Stimulated activated naive CD8-positive, alpha-beta T cell treated with anti-CD3 and anti-CD28 coated beads, Interleukin-15, Interleukin-2, amounts not matched to agents 100 U/mL and 50 U/mL, for 24 hours (primary cell): ENCODE results near the gene FAM25A.
"Not testable (repeated sequence)": the region's sequence is repeated elsewhere in the genome, so short reads cannot be mapped to it uniquely, and the experiment has no call there.

Experiments
- ATAC-seq: fragments of 150-1000 bp; cut with Tn5 transposase; one replicate; pipeline ENCODE4 v1.10.0; 2021
- DNase-seq: peaks from one replicate; pipeline ENCODE4 v3.0.0; 2021

The FAM25A gene

DNA sequence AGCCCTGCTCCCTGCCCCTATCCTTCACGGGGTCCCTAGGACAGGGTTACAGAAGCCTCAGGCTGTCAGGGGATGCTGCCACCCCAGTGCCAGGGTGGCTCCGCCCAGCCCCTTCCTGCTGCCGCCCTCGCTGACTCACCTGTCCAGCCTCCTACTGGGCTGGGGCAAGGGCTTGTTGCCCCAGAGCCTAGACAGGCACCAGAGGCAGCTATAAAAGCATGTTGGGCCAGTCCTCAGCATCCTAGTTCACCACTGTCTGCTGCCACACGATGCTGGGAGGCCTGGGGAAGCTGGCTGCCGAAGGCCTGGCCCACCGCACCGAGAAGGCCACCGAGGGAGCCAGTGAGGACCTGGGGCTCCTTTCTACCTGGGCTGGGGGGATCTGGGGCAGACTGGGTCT, at the start of gene FAM25A:
Gene FAM25A (plus strand): TSS at position 239 of the 400 bp plus-strand sequence. CDS start 31 bp downstream, at position 270.
- not testable (repeated sequence) for DNase-seq, ATAC-seq

DNA sequence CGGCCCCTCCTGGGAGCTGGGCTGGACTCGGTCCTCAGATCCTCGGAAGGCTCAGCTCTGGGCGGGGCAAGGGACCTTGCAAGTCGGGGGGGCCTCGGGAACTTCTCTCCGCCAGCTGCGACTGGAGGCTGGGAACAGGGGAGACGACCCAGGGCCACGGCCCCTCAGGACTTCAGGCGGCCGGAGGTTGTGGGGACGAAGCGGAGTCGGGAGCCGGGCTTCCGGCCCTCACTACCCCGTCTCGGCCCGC, 49.2 kb upstream of the FAM25A start:
- no peak for DNase-seq
- ATAC-seq = no peak

DNA sequence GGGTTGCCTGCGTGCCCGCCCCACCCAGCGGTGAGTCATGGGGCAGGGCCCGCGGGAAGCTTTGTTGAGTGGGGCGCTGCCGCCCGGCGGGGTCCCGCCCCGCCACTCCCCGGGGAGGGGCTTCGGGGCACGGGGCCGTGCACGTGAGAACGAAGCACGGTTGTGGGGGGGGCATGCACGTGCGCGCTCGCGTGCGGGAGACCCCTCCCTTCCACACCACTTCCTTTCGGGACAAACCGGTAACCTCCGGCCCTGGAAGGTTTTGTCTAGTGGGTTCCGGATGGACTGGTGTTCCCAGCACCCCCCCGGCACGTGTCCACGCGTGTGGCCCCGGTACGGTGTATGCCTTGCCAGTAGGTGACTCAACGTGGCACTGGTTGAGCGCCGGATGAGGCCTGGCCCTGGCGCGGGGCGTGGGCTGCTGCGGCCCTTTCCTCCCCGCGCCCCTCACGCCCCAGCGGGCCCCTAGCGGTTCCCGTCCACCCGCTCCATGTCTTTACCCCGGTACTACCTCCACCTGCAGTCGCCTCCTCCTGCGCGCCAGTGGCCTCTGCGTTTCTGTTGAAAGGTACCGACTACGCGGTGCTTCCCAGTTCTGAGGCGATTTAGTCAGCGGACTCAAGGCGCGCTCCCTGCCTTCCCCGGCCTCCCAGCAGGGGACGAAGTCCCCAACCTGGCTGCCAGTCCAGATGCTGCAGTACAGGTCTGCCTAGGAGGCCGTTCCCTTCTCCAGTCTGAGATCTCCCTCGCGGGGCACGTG, 48.7 kb upstream of the FAM25A start:
- peak; percentile 80 for ATAC-seq
- peak; percentile 83 for DNase-seq

DNA sequence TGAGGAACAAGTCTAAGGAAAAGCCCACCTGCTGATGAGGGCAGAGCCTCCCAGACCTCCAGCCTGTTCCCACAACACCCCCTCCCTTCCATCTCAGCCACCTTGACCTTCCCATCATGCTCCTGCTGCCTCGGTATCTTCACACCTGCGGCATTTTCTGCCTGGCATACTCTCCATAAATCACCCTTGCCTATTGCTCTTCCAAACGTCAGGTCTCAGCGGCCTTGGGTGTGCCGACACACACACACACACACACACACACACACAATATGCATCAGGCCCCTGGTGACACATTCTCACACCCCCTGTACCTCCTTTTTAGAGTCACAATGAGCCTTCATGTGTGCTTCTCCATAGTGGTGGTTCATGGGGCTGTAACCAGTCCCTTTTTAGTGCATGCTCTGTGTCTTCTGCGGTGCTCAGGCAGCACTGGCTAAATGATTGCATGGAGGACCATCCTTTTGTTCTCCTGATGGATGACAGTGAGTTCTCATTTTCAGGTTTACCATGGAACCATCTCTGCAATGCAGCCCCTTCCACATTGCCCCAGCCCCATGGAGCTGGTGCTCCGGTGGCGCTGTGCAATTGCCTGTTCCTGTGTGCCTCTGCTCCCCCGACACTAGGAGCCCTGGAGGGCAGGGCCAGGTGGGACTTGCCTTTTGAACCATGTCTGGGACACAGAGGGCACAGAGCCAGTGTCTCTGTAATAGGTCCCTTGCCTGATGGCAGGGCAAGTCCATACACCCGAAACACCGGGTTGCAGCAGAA, 47.3 kb upstream of the FAM25A start:
- no peak for ATAC-seq
- no peak for DNase-seq

DNA sequence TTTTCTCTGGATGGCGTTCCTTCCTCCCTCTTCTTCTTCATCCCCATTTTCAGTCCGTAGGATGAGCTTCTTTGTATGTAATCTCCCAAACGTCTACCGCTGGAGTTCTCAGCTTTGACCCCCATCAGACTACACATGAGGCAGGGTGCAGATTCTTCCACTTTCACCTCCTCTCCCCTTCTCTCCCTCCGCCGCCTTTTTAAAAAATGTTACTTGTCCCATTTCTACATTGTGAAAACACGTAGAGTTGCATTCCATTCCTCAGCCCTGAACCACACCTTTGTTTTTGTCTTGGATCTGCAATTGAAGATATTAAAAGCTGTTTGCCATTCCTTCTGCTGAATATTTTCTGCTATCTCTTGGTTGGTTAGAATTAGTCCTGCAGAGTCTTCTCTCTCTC, 45.6 kb upstream of the FAM25A start:
- no peak for ATAC-seq
- no peak for DNase-seq

DNA sequence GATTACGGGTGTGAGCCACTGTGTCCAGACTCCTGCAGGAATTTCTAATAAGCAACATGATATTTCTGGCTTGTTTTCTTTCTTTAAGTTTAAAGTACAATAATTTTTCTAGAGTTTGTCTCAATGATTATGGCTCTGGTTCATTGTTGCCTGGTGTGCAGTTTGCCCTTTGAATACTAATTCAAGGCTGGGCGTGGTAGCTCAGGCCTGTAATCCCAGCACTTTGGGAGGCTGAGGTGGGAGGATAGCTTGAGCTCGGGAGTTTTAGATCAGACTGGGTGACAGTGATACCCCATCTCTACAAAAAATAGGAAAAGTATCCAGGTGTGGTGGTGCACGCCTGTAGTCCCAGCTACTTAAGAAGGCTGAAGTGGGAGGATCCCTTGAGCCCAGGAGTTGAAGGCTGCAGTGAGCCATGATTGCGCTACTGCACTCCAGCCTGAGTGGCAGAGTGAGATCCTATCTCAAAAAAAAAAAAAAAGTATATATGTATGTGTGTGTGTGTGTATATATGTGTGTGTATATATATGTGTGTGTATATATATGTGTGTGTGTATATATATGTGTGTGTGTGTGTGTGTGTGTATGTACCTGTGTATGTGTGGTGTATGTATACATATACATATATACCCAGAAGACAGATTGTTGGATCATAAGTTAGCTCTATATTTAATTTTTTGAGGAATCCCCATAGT, 43.6 kb upstream of the FAM25A start:
- no peak for DNase-seq
- no peak for ATAC-seq

DNA sequence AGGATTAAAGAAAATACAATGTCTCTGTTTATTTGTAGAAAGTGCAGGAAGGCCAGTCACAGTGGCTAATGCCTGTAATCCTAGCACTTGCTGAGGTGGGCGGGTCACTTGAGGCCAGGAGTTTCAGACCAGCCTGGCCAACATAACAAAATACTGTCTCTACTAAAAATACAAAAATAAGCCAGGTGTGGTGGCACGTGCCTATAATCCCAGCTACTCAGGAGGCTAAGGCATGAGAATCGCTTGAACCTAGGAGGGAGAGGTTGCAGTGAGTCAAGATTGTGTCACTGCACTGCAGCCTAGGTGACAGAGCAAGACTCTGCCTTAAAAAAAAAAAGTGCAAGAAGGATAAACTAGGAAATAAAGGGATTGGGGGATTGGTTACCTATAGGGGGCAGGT, 41.6 kb upstream of the FAM25A start:
- ATAC-seq, DNase-seq: not testable (repeated sequence)

DNA sequence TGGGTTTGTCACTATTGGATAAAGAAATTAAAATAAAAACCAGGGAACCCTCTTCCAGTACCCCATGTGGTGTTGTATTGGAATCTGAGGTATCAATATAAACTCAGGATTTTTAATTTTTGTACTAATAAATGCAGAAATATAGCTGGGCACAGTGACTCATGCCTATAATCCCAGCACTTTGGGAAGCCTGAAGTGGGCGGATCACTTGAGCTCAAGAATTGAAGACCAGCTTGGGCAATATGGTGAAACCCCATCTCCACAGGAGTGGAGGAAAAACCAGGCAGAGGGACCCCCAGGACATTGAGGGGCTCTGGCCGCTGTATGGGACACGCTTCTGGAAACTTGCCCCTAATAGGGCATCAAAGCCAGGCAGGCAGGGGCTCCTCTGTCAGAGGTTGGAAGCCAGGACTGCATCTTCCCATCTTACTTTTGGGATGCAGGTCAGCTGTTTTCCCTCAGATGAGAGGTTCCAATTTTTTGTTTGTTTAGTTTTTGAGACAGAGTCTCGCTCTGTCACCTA, 40.7 kb upstream of the FAM25A start:
- no peak for DNase-seq
- ATAC-seq = no peak

DNA sequence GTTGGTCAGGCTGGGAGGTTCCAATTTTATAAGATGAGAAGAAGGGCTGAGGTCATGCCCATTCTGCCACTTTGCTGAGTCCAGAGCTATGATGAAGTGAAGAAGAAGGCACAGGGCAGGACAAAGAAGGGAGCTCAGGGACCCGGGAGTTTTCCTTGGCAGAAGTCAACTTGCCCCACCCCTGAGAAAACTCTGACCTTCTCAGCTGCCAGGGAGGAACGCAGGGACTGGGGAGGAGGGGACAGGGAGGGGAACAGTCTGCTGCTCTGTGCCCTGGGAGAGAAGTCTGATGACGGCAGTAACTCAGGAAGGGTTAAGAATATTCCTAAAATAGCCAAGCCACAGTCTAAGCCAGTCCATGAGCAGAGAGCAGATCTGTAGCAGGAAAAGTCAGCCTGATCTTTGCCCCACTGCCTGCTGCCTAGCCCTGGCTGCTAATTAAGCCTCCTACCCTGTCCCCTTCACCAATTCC, 40.1 kb upstream of the FAM25A start:
- DNase-seq (no peak), ATAC-seq (no peak)

DNA sequence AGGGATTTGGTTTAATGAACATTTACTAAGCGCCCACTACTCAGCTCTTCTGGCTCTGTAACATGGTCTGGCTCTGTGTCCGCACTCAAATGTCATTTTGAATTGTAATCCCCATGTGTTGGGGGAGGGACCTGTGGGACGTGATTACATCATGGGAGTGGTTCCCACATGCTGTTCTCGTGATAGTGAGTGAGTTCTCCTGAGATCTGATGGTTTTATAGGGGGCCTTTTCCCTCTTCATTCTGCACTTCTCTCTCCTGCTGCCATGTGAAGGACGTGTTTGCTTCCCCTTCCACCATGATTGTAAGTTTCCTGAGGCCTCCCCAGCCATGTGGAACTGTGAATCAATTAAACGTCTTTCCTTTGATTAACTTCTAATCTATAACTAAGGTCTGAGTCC, 39.1 kb upstream of the FAM25A start:
- DNase-seq, ATAC-seq: not testable (repeated sequence)

DNA sequence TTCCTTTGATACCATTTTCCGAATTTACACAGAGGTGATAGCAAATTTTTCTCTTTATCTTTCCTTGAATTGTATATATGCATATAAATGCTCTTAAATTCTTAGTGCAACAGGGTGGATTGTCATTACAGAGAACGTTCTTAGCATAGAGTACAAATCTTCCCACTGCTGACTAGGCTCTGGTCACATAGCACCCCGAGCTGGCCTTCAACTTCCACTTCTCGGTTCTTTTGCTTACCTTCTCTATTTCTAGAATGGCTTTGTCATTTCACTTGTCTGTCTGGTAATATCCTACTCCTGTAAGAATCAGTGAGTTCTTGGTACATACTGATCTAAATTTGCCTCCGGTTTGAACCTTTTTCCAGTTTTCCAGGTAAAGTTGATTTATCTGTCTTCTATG, 38.4 kb upstream of the FAM25A start:
- no peak for DNase-seq
- ATAC-seq = no peak

DNA sequence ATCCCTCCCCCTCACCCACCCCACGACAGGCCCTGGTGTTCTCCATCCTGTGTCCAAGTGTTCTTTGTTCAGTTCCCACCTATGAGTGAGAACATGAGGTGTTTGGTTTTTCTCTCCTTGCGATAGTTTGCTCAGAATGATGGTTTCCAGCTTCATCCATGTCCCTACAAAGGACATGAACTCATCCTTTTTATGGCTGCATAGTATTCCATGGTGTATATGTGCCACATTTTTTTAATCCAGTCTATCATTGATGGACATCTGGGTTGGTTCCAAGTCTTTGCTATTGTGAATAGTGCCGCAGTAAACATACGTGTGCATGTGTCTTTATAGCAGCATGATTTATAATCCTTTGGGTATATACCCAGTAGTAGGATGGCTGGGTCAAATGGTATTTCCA, 35.6 kb upstream of the FAM25A start:
- DNase-seq, ATAC-seq: not testable (repeated sequence)

DNA sequence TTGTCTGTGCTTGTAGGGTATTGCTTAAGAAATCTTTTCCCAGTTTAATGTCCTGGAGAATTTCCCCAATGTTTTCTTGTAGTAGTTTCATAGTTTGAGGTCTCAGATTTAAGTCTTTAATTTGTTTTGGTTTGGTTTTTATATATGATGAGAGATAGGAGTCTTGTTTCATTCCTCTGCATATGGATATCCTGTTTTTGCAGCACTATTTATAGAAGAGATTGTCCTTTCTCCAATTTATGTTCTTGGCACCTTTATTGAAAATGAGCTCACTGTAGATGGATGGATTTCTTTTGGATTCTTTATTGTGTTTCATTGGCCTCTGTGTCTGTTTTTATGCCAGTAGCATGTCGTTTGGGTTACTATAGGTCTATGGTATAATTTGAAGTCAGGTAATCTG, 31.6 kb upstream of the FAM25A start:
- DNase-seq (no peak), ATAC-seq (no peak)

DNA sequence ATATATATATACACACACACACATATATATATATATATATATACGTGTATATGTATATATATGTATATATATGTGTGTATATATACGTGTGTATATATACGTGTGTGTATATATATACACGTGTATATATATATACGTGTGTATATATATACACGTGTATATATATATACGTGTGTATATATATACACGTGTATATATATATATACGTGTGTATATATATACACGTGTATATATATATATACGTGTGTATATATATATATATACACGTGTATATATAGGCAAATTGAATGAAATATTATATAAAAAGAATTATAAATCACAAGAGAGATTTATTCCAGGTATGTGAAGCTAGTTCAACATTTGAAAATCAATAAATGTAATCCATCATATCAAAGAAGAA, 28.7 kb upstream of the FAM25A start:
- not testable (repeated sequence) for ATAC-seq, DNase-seq

DNA sequence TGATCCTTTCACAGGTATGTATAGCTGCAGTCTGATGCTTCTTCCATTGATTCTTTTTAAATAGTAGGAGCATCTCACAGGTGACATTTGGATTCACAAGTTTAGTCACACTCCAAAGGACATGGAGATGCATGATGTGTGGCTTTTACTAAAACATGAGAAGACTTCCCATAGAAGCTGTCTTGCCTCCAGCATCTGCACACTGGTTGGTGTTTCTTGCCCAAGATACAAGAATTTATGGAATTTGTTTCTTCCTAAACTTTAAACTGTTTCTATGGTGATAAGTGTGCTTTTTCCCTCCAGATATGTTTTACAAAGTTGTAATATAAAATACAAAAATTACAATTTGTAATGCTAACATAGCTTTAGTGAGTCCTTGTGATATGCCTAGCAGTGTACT, 27.6 kb upstream of the FAM25A start:
- ATAC-seq = no peak

DNA sequence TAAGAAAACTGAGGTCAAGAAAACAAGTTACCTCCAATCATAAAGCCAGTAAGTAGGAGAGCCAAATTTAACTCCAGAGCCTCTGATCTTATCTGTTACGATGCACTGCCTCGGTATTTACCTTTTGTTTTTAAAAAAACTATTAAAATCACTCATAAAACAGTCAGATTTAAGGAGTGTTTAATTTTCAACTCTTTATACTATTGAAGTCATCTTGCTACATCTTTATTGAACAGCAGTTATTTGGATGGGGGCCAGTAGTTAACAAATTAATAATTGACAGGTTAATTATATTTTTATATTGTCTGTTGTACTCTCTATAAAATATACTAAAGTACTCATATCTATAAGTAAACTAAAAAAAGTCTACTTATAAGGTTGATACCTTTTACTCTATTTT, 27.2 kb upstream of the FAM25A start:
- ATAC-seq = no peak

More for the DNA sequence above, 27.6 kb upstream of the FAM25A start:
- no peak for DNase-seq

DNA sequence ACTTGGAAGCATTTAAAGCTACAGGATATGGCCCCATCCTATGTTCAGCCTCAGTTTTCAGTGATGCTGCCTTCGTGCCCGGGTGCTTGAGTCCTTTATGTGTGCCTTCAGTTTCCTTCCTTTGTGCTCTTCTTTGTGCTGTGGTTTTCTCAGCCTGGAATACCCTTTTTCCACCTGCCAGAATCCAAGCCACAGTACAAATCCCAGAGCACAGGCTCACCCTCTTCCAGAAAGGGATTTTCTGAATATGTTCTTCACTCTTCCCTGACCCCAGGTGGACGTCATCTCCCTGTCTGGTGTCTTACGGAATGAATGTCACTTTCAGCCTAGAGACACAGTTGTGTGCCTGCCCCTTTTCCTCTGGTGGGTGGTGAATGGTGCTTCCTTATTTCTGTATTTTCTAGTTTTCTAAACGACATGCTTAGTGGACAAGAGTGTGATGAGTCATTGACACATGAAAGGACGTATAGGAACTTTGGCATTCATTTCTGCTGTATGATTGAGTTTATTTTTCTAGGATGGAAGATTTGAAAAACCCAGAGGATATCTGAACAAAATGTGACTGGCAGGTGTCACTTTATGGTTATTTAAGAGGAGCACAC, 20.2 kb upstream of the FAM25A start:
- ATAC-seq, DNase-seq: not testable (repeated sequence)

More for the DNA sequence above, 27.2 kb upstream of the FAM25A start:
- DNase-seq = no peak

DNA sequence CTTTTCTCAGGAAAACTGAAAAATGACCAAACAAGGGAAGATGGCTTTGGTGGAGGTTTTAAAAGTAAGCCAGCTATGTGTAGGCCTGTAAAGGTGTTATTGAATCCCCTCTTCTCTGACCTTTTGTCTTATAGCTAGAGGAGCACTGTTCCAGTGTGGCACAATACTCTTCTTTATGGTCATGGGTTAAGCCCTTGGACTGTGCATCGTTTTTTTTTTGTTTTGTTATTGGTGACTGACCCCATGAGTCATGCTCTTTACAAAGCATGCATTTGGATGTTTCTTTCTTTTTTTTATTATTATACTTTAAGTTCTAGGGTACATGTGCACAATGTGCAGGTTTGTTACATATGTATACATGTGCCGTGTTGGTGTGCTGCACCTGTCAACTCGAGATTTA, 19.6 kb upstream of the FAM25A start:
- DNase-seq = no peak

DNA sequence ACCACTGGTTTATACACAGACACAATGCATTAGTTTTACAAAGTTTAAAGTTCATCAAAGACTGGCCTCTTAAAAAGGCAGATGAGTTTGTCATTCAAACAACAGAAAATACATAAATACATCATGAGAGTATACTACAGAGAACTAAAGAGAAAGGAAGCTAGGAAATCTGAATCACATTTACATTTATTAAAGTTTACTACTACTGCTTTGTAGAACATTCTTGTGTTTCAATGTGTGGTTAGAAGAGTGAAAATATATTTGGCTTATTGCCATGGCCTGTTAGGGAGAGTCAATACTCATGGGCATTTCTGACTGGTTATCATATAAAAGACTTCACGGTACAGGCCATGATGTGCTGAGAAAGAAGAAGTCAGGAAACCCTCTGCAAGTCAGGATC, 13.0 kb upstream of the FAM25A start:
- not testable (repeated sequence) for DNase-seq, ATAC-seq

More for the DNA sequence above, 19.6 kb upstream of the FAM25A start:
- ATAC-seq = no peak

DNA sequence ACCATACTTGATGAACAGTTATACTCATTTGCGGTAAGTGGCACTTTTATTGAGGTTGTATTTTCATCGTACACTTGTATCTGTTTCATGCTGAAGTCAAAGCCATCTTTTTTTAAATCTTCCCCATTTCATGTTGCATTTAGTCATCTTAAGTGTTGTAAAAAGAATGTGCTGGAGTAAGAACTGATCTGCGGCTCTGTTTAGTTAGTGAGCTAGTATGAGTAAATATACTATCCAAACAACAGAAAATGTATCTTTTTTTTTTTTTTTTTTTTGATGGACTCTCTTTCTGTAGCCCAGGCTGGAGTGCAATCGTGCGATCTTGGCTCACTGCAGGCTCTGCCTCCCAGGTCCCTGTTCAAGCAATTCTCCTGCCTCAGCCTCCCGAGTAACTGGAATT, 12.4 kb upstream of the FAM25A start:
- not testable (repeated sequence) for ATAC-seq, DNase-seq

DNA sequence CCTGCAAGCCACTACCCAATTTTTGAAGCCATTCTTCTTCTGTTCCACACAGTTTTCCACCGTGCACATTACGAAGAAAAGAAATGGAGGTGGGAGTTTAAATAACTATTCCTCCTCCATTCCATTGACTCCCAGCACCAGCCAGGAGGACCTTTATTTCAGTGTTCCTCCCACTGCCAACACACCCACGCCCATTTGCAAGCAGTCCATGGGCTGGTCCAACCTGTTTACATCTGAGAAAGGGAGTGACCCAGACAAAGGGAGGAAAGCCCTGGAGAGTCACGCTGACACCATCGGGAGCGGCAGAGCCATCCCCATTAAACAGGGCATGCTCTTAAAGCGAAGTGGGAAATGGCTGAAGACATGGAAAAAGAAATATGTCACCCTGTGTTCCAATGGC, 11.8 kb upstream of the FAM25A start:
- not testable (repeated sequence) for ATAC-seq, DNase-seq

DNA sequence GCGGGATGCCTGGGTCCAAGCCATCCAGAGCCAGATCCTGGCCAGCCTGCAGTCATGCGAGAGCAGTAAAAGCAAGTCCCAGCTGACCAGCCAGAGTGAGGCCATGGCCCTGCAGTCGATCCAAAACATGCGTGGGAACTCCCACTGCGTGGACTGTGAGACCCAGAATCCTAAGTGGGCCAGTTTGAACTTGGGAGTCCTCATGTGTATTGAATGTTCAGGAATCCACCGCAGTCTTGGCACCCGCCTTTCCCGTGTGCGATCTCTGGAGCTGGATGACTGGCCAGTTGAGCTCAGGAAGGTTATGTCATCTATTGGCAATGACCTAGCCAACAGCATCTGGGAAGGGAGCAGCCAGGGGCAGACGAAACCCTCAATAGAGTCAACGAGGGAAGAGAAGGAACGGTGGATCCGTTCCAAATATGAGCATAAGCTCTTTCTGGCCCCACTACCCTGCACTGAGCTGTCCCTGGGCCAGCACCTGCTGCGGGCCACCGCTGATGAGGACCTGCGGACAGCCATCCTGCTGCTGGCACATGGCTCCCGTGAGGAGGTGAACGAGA, 10.9 kb upstream of the FAM25A start:
- not testable (repeated sequence) for ATAC-seq, DNase-seq
